Skeletal muscle satellite cell (primary cell): ENCODE data around the gene UBE2D3.

ENCODE experiments used
- H3K27me3 ChIP-seq: 2 replicates; pipeline ENCODE4 v1.7.0; 2013; ENCODE audit warnings: low read length; ENCODE audit not compliant: control insufficient read depth, insufficient read depth
- H3K36me3 ChIP-seq: 2 replicates; pipeline ENCODE4 v1.7.0; 2013; ENCODE audit warnings: mild to moderate bottlenecking, control low read depth, low read length; ENCODE audit not compliant: insufficient read depth
- H3K4me1 ChIP-seq: 2 replicates; pipeline ENCODE4 v1.7.0; 2013; ENCODE audit warnings: low read length; ENCODE audit not compliant: control insufficient read depth, insufficient read depth
- H3K4me2 ChIP-seq: 2 replicates; pipeline ENCODE4 v1.7.0; 2013; ENCODE audit warnings: mild to moderate bottlenecking, low read length
- H3K4me3 ChIP-seq: 2 replicates; pipeline ENCODE4 v1.7.0; 2013; ENCODE audit warnings: low read length
- H3K9ac ChIP-seq: 2 replicates; pipeline ENCODE4 v1.7.0; 2013; ENCODE audit warnings: mild to moderate bottlenecking, low read depth, low read length, moderate library complexity
- H3K9me3 ChIP-seq: replicated peaks from 2 replicates; pipeline ENCODE4 v1.7.0; 2013; ENCODE audit warnings: mild to moderate bottlenecking, control low read depth, low read length

The UBE2D3 gene

GRCh38 chr4:102815981-102816380, 11.4 kb downstream of the UBE2D3 start:
- peaks cover 46% of the 10 kb centered on the region for H3K36me3 ChIP-seq

DNA sequence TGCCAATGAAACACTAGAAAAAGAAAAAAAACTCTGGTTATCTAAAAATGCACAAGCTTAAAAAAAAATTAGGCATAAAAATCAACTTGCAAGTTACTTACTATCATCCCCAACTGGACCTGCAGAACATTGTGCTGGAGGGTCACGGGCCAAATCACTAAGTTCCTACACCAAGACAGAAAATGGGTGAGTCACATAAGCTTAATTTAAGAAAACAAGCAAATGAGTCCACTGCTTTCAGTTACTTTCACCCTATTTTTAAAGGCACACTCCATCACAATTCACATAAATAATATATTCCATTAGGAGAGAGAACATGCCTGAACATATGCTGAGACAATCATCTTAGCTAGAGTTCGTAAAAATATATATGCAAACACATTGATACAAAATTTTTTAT, 17.7 kb downstream of the UBE2D3 start:
- no peak overlapping the region for H3K4me3 ChIP-seq
- no peaks in the 10 kb centered on the region for H3K27me3 ChIP-seq
- H3K9ac ChIP-seq, result no peak overlapping the region
- H3K9me3 ChIP-seq, result no peaks in the 10 kb centered on the region
- H3K4me2 ChIP-seq, result peak overlapping the region; percentile 29
- peaks cover 37% of the 10 kb centered on the region for H3K4me1 ChIP-seq
- peaks cover 71% of the 10 kb centered on the region for H3K36me3 ChIP-seq

More at GRCh38 chr4:102815981-102816380, 11.4 kb downstream of the UBE2D3 start:
- H3K4me1 ChIP-seq, result peaks cover 64% of the 10 kb centered on the region
- H3K4me3 ChIP-seq, result peak overlapping the region; percentile 20
- H3K9me3 ChIP-seq, result no peaks in the 10 kb centered on the region
- no peaks in the 10 kb centered on the region for H3K27me3 ChIP-seq
- H3K4me2 ChIP-seq, result peak overlapping the region; percentile 60
- no peak overlapping the region for H3K9ac ChIP-seq

- Histone ChIP-seq H3K9ac (no peak overlapping the region), H3K27me3 (no peaks in the 10 kb centered on the region), H3K36me3 (peaks cover 75% of the 10 kb centered on the region), H3K4me3 (no peak overlapping the region), H3K4me1 (peaks cover 34% of the 10 kb centered on the region), H3K9me3 (no peaks in the 10 kb centered on the region), H3K4me2 (no peak overlapping the region)
Observed at GRCh38 chr4:102809190-102809589, 18.2 kb downstream of the UBE2D3 start.

DNA sequence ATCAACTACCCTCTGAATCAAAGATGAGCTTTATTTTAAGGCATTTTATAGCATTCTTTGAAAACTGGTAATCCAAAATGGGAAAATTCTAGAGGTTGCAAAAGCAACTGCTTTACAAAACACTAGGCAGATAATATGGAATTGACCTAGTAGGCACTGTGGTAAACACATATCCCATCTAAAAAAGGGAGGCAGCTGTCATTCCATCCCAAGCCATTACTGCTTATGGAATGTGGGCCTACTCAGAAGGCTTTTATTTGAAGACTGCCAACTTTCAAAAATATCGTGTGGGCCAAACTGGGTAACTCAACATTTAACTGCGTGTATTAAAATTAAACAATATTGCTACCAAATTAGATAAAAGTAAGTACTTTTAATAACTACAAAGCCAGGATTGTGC, 19.3 kb downstream of the UBE2D3 start:
- peaks cover 75% of the 10 kb centered on the region for H3K36me3 ChIP-seq
- H3K4me2 ChIP-seq, result no peak overlapping the region

DNA sequence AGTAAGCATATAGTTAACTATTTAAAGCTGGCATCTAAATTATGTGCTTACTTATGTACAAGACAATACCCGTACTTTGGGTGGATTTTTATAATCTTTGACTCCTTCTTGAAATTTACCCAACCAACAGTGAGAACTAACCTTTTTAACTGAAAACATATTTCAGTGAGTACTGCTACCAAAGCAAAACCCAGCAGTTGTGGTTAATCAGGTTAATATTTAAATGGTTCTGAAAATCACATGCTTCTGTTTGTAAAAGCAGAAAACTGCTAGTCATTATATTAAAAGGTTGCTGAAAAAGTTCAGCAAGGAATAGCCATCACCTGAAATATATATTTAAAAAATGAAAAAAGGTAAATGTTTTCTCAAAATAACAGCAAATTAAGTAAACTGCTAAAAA, 20.0 kb downstream of the UBE2D3 start:
- H3K36me3 ChIP-seq, result peaks cover 80% of the 10 kb centered on the region
- no peaks in the 10 kb centered on the region for H3K9me3 ChIP-seq
- H3K4me1 ChIP-seq, result peaks cover 34% of the 10 kb centered on the region
- H3K9ac ChIP-seq, result no peak overlapping the region
- no peak overlapping the region for H3K4me3 ChIP-seq
- H3K27me3 ChIP-seq, result no peaks in the 10 kb centered on the region
- no peak overlapping the region for H3K4me2 ChIP-seq

More for the DNA sequence above, 19.3 kb downstream of the UBE2D3 start:
- Histone ChIP-seq H3K9me3 (no peaks in the 10 kb centered on the region), H3K27me3 (no peaks in the 10 kb centered on the region), H3K4me3 (no peak overlapping the region), H3K4me1 (peaks cover 34% of the 10 kb centered on the region), H3K9ac (no peak overlapping the region)

- Histone ChIP-seq H3K36me3 (peaks cover 94% of the 10 kb centered on the region), H3K9me3 (no peaks in the 10 kb centered on the region), H3K27me3 (no peaks in the 10 kb centered on the region), H3K4me3 (no peak overlapping the region), H3K4me2 (no peak overlapping the region), H3K9ac (no peak overlapping the region), H3K4me1 (no peaks in the 10 kb centered on the region)
Observed at GRCh38 chr4:102799816-102800215, 27.5 kb downstream of the UBE2D3 start.

- Histone ChIP-seq H3K4me2 (no peak overlapping the region), H3K36me3 (peaks cover 80% of the 10 kb centered on the region), H3K27me3 (no peaks in the 10 kb centered on the region), H3K9ac (no peak overlapping the region), H3K4me3 (no peak overlapping the region), H3K4me1 (peaks cover 6% of the 10 kb centered on the region), H3K9me3 (no peaks in the 10 kb centered on the region)
Observed at GRCh38 chr4:102794999-102795398, 32.4 kb downstream of the UBE2D3 start.

DNA sequence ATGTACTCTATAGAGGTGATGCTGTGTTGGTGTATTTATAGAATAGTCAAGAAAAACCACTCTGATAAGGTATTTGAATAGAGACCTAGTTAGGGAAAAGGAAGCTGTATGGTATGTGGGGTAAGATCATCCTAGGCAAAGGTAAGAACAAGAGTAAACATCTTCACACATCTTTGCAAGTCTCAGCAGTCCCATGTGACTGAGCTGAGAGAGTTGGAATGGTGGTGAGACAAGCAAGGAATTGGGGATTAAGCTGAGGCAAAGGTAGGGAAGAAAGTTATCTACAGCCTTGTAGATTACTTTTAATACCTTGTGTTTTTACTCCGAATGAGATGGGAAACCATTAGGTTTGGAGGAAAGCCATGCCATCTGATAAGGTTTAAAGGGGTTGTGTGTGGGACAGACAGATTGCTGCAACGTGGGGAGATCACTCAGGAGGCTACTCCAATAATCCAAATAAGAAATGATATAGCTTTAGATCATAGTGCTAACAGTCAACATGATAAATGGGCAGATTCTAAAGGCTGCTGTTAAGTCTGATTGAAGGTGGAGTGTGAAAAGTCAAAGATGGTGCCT, 34.9 kb downstream of the UBE2D3 start:
- Histone ChIP-seq H3K9me3 (no peaks in the 10 kb centered on the region), H3K4me2 (no peak overlapping the region), H3K27me3 (no peaks in the 10 kb centered on the region), H3K36me3 (peaks cover 57% of the 10 kb centered on the region), H3K4me3 (no peak overlapping the region), H3K4me1 (peaks cover 10% of the 10 kb centered on the region), H3K9ac (no peak overlapping the region)

DNA sequence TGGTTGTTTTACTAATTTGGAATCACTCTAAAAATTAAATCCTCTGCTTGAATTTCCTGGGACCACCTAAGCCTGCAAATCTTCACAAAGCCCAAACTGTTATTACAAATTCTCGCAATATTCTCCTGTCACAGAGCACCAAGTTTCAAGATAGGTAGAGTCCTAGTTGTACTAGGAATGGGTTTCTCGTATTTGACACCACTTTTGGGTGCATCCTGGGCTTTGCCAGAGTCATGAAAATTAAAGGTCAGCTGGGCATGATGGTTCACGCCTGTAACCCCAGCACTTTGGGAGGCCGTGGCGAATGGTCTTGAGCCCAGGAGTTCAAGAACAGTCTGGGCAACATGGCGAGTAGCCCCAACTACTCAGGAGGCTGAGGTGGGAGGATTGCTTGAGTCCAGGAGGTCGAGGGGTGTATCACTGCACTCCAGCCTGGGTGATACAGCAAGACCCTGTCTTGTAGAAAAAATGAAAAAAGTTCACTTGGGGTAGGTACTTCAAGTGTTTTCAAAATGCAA, 36.0 kb downstream of the UBE2D3 start:
- no peaks in the 10 kb centered on the region for H3K27me3 ChIP-seq
- H3K9me3 ChIP-seq, result no peaks in the 10 kb centered on the region
- H3K4me3 ChIP-seq, result no peak overlapping the region
- H3K36me3 ChIP-seq, result peaks cover 48% of the 10 kb centered on the region
- peaks cover 10% of the 10 kb centered on the region for H3K4me1 ChIP-seq
- no peak overlapping the region for H3K9ac ChIP-seq
- H3K4me2 ChIP-seq, result no peak overlapping the region

GRCh38 chr4:102789317-102789717, 38.0 kb downstream of the UBE2D3 start:
- H3K9ac ChIP-seq, result no peak overlapping the region
- H3K4me1 ChIP-seq, result peaks cover 10% of the 10 kb centered on the region
- H3K9me3 ChIP-seq, result no peaks in the 10 kb centered on the region
- H3K27me3 ChIP-seq, result no peaks in the 10 kb centered on the region
- peaks cover 27% of the 10 kb centered on the region for H3K36me3 ChIP-seq
- H3K4me3 ChIP-seq, result no peak overlapping the region
- no peak overlapping the region for H3K4me2 ChIP-seq

DNA sequence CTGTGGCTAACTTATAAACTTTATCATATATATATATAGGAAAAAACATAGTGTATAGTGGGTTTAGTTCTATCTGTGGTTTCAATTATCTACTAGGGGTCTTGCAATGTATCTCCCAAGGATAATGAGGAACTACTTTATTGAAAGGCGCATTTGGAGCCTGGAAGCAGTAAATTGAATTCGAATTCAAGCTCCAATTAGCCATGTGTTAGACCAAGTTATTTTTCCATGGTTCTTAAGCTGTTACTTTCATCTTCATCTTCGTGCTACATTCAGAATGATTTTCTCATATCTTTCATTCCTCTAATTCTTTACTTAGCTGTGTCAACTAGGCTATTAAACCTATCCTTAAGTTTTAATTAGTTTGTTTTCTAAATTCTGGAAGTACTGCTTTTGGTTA, 39.4 kb downstream of the UBE2D3 start:
- Histone ChIP-seq H3K9me3 (no peaks in the 10 kb centered on the region), H3K4me3 (no peak overlapping the region), H3K36me3 (peaks cover 20% of the 10 kb centered on the region), H3K9ac (no peak overlapping the region), H3K4me1 (peaks cover 13% of the 10 kb centered on the region), H3K27me3 (no peaks in the 10 kb centered on the region), H3K4me2 (no peak overlapping the region)
